HG02852 (cell line): ENCODE results near the gene ZNF135.

ENCODE experiments used
- ATAC-seq: cut with Tn5 transposase; IDR thresholded peaks from one replicate; pipeline ENCODE4 v1.9.1; 2021; ENCODE audit warnings: mild to moderate bottlenecking, moderate library complexity; ENCODE audit not compliant: unreplicated experiment

The ZNF135 gene

DNA sequence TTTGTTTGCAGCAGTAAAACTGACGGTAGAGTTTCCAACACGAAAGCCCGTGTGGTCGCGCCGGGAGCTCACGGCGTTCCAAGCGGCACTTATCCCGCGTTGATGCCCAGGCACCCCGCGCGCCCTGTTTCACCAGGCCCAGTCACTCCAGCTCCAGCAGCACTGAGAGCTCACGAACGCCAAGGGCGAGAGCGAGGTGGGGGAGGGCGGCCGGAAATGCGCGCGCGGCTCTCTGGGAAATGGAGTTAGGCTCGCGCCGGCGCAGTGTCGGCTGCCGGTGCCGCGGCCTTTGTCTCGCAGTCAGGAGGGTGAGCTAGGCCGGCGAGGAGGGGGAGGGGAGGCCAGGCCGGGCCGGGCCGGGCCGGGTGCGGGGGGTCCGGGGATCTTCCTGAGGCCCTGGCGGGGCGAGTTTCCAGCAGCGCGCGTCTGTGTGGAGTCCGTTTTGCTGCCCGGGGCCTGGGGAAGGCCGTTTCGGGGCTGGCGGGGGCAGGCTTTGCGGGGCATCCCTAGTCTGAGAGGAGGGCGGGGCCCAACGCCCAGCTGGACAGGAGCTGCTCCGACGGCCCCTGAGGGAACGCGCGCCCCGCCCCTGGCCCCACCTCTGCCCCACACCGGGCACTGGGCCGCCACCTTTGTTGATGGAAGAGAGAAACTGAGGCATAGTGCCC is at the start of gene ZNF135:
Gene ZNF135, plus strand, starts transcription at position 280 of the 668 bp plus-strand sequence. CDS start 721 bp downstream, outside the sequence.
- no peak for ATAC-seq

DNA sequence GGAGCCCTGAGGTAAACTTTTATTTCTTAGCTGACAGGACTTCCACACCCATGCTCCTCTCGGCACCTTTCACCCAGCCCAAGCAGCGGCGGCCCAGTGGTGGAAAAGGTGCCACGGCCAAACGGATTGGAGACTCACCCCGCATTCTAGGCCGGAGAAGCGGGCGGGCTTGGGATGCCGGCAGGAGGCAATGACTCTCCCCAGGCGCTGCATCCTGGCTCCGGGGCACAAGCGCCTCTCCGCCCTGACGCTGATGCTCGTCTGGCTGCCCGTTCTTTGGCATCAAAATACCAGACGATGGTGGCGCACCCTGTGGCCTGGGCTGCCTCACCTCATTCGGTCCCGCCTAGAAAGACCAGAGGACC is 49.8 kb upstream of the ZNF135 start:
- no peak for ATAC-seq

- ATAC-seq, result peak; percentile 72
Measured at GRCh38 chr19:58009666-58010301, 49.3 kb upstream of the ZNF135 start.

DNA sequence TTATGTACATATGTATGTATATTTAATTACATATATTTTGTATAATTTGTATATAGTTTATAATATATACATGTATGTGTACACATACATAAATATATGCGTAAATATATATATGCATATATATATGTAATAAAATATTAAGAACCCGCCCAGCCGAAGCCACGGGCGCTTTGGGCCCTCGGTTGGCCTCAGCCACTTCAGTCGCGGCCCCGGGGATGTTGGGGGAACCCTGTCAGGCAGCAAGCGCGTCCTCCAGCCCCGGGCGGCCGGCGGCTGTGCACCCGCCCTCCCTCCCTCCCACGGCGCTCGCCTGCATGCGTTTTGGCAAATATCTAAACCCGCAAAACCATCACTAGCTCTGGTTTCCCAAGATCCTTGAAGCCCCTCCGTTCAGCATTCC is 48.6 kb upstream of the ZNF135 start:
- ATAC-seq, result no peak

DNA sequence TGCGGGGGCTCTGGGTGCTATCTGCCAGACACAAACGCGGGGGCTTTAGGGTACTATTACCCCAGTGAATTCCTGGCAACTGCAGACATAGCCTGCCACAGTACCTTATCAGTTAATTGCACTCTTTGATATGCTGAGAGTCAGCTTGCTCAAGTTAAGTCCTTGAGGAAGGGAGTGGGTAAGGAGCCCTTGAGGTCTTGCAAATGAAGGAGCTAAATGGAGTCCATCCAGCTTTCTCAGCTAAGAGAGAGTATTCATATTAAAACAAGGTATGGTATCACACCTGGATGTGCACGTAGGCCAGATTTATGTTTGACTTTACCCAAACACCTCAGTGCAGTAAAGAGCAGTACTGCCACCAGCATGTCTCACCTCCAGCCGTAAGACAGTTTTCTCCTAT is 44.9 kb upstream of the ZNF135 start:
- no peak for ATAC-seq

GRCh38 chr19:58020129-58020528 is 39.0 kb upstream of the ZNF135 start:
- ATAC-seq, result no peak

GRCh38 chr19:58021541-58022282 is 37.4 kb upstream of the ZNF135 start:
- ATAC-seq, result no peak

DNA sequence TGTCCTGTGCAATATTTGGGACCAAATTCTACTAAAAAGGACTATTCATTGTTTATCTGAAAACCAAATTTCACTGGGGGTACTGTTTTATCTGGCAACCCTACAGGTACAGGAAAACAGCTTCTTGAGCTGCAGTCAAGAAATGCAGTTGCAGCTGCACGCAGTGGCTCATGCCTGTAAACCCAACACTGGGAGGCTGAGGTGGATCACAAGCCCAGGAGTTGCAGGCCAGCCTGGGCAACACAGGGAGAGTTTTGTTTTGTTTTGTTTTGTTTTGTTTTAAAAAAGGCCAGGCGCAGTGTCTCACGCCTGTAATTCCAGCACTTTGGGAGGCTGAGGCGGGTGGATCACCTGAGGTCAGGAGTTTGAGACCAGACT is 36.8 kb upstream of the ZNF135 start:
- ATAC-seq, result no peak

DNA sequence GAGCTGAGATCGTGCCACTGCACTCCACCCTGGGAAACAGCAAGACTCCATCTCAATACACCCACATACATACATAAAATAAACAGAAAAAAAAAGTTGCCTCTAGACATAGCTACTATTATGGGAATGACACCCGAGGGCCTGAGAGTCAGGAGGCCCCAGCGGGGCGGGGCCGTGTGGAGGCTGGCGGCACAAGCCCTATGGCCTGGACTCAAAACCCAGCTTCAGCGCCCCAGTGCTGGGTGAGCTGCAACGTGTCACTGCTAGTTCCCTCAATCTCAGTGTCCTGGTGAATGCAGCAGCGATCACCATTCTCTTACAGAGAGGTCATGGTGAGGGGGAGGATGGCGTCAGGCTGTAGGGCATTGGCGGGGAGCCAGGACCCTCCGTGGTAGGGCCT is 34.4 kb upstream of the ZNF135 start:
- no peak for ATAC-seq

- ATAC-seq, result no peak
Measured at GRCh38 chr19:58033741-58034476, 25.2 kb upstream of the ZNF135 start, which contains the start of gene ZSCAN1. Gene ZSCAN1, plus strand, starts transcription at chr19:58034025. Its CDS starts 3,812 bp downstream, at chr19:58037837.

DNA sequence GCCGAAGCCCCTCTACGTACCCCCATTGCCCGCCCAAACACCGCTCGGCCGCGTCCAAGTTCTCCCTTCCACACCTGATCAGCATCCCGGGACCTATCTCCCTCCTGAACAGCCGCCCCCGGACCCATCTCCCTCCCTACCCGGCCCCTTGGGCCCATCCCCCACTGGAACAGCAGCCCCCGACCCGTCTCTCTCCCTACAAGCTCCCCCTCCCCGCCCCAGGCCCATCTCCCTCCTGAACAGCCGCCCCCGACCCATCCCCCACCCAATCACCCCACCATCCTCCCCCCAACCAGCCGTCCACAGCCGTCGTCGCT is 24.6 kb upstream of the ZNF135 start:
- no peak for ATAC-seq

GRCh38 chr19:58035863-58036262 is 23.2 kb upstream of the ZNF135 start:
- no peak for ATAC-seq

DNA sequence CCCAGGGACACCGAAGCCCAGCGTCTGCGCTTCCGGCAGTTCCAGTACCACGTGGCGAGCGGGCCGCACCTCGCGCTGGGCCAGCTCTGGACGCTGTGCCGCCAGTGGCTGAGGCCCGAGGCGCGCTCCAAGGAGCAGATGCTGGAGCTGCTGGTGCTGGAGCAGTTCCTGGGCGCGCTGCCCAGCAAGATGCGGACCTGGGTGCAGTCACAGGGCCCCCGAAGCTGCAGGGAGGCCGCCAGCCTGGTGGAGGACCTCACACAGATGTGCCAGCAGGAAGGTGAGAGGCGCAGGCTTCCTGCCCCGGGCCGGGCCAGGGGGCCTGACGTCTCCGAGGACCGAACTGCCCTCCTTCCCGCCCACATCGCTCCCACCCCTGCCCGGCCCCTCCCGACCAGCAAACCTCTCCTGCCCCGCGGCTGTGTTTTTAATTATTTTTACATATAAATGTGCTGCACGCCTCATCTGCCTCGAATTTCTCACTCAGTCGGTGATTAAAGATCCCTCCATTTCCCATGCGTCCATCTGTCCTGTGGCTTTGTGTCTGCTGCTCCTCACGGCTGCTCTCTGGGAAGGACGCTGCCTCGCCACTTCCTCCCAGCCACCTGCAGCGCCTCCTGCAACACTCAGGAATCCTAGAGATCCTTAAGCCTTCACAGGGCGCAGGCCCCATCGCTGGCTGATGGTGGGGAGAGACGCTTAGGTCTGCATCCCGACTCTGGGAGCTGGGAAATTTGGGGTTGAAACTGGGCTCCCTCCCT is 21.0 kb upstream of the ZNF135 start:
- no peak for ATAC-seq

DNA sequence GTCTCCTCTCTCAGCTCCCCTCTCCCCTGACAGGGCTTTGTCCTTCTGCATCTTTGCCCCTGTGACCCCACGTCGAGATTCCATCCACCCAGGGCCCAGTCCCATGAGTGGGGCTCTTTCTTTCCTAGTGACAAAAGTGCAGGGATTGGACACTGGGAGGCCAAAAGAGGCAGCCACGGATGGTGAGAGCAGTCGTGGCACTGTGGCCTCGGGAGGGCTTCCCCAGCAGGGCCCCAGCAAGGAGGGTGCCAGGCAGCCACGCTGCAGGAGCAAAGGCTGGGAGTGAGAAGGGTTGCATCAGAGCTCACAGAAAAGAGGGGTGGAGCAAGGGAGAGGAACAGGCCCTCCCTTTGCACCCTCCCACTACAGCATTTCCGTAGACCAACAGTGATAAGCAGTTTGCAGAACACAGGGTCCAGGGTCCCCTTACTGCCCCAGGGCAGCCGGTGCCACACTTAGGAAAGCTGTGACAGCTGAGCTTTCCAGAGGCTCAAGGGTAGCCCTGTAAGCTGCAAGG is 20.3 kb upstream of the ZNF135 start:
- no peak for ATAC-seq

DNA sequence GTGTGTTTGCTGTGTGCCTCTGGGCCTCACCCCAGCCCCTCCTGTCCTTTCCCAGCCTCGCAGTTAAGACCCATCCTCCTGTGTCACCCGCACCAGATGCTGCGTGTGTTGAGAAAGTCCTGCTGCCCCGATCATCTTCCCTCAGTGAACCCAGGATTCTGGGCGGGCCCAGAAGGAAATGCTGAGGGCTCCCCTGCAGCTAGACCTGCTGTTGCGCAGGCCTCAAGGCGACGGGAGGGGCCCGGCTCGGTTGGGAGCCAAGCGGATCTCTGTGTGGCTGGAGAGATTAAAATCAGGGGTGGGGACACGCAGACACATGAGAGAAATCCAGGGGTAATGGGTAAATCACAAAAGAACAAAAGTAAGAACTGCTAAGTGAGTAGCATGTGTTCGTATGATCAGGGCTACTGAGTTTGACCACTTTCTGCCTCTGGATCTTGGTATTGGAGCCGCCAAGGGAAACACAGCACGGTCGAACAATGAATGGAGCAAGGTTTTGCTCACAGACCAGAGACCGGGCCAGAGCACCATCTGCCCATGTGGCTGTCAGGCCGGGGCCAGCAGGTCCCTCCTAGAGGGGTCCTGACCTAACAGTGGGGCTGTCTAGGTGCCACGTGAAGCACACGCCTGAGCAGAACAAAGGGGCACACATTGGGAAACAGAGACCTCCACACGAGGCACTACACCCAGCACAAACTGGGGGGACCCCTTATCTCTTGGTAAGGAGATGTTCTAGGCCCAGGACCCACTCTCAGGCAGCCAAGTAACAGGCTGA is 18.1 kb upstream of the ZNF135 start:
- ATAC-seq, result no peak

GRCh38 chr19:58042495-58043340 is 16.4 kb upstream of the ZNF135 start:
- no peak for ATAC-seq

- ATAC-seq, result no peak
Measured at GRCh38 chr19:58044391-58044790, 14.7 kb upstream of the ZNF135 start.

DNA sequence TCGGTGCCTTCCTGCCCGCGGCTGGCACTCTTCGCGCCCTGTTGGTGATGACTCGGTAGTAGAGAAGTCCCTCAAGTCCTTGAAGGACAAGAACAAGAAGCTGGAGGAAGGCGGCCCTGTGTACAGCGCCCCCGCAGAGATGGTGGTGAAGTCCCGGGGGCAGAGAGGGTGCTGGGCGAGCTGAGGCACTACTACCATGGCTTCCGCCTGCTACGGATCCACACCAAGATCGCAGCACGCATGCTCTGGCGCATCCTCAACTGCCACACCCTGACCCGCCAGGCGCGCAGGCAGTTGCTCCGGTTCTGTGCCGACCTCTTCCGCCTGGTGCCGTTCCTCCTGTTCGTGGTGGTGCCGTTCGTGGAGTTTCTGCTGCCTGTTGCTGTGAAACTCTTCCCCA is 14.2 kb upstream of the ZNF135 start:
- no peak for ATAC-seq
